A673 (cell line): Measurements from ENCODE around the gene CUX1.

Experiments
- CTCF ChIP-seq: fragments of 300-800, 200-600 bp; sonication (generic); conservative IDR thresholded peaks from 2 replicates; pipeline ENCODE4 v1.5.1; 2017; ENCODE audit warnings: low read depth, mild to moderate bottlenecking, antibody characterized with exemption, low read length, moderate library complexity, mixed read lengths
- EZH2 ChIP-seq: fragments of 200-600 bp; sonication (generic); IDR thresholded peaks from 2 replicates; pipeline ENCODE4 v1.6.1; 2017; ENCODE audit warnings: borderline replicate concordance, low read depth, mild to moderate bottlenecking, mixed read lengths, antibody characterized with exemption, low read length; ENCODE audit not compliant: poor library complexity, severe bottlenecking

- no peak for TF ChIP-seq CTCF
- TF ChIP-seq EZH2, result no peak
Measured at GRCh38 chr7:102203218-102203617, 385.8 kb downstream of the CUX1 start.
